ENCODE results near the gene GRAMD1A.
A peak's percentile ranks its signal among the peaks of the same experiment; 100 is the strongest.
"Not testable (repeated sequence)": the region's sequence is repeated elsewhere in the genome, so short reads cannot be mapped to it uniquely, and the experiment has no call there.

Gene GRAMD1A

DNA sequence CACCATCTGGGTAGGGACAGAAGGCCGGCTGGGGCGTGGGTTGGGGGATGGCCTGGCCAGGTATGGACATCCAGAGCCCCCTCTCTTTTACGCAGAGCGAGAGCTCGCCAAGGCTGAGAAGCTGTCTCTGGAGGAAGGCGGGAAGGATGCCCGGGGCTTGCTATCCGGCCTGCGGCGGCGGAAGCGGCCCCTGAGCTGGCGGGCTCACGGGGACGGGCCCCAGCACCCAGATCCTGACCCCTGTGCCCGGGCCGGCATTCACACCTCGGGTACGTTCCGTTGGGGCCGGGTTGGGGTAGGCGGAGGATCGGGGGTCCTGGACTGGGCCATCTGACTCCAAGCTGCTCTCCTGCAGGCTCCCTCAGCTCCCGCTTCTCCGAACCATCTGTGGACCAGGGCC lies 21.5 kb downstream of the GRAMD1A start:
- DNase-seq, result no peak

DNA sequence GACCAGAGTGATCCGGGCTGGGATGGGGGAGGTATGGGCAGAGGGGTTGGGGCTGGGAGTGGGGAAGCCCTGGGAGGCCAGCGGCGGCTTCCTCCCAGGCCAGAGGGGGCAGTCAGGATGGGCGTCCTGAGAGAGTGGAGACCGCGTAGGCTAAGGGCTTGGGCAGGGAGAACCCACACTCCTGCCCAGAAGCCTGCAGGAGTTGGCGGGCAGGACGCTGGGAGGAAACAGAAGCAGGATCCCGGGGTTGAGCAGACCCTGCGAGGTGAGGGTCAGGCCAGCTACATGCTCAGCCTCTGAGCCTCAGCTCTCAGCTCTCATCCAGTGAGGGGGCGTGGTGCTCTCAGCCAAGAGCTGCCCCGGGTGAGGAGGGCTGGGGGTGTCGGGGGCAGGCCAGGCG lies 22.3 kb downstream of the GRAMD1A start:
- no peak for DNase-seq

- DNase-seq, result peak; percentile 47 to 53
Observed at GRCh38 chr19:35023428-35023827, 23.3 kb downstream of the GRAMD1A start.

GRCh38 chr19:35024095-35024494 lies 24.0 kb downstream of the GRAMD1A start:
- DNase-seq, result no peak

DNA sequence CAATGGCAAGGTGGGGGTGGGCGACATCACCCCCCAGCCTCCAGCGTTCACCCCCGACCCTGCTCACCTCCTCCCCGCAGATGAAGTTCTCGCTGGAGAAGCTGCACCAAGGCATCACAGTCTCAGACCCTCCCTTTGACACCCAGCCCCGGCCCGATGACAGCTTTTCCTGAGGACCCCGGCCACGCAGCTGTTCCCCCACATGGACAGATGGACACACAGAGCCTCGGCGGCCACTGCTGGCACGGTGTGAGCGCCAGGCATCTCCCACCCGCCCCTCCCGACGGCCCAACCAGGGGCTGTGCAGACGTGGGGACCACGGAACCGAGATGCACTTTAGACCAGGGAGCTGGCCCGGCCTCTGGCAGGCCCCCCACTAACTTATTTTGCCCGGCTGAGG lies 25.8 kb downstream of the GRAMD1A start:
- DNase-seq, result no peak

GRCh38 chr19:35026418-35026817 lies 26.3 kb downstream of the GRAMD1A start:
- peak; percentile 74 to 77 for DNase-seq

DNA sequence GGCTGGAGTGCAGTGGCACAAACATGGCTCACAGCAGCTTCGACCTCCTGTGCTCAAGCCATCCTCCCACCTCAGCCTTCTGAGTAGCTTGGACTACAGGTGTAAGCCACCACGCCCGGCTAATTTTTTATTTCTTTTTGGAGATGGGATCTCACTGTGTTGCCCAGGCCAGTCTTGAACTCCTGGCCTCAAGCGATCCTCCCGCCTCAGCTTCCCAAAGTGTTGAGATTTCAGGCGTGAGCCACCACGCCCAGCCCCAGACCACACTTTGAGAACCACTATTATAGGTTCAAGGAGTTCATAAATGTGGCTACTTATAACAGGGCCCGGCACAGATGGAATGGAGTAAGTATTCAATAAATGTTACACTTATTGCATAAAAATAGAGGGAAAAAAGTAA lies 26.9 kb downstream of the GRAMD1A start:
- no peak for DNase-seq

DNA sequence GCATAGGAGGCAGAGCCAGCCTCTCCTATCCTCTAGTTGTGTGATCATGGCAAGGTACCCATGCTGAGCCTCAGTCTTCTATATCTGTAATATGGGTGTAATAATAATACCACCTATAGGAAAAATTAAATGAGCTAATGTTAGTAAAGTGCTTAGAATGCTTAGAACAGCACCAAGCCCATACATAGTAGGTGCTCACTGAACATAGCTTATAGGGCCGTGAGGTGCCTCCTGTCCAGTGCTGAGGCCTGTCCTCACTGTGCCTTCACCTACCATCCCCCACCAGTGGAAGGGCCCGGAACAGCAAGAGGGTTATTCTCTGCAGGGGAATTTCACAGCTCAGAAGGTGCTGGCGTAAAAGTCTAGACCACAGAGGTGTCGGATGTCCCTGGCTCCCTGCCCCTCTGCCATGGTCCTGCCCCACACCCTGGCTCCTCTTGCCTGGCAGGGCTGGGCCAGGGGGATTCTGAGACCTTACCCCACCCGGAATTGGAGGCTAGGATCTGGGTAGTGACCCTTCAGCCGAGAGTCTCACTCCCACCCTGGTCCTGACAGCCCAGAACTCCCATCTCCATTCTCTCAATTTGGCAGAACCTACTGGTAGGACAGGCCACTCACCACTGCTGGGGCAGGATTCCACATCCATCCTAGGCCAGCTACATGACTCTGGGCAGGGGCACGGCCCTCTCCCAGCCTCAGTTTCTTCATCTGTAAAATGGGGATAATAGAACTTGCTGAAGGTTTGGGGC lies 27.9 kb downstream of the GRAMD1A start:
- DNase-seq, result no peak

DNA sequence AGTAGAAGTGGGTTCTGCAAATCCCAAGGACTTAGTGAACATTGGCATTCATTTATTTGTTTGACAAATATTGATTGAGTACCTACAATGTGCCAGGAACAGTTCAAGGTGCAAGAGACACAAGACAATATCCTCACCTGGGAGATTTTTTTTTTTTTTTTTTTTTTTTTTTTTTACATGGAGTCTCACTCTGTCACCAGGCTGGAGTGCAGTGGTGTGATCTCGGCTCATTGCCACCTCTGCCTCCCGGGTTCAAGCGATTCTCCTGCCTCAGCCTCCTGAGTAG lies 28.4 kb downstream of the GRAMD1A start:
- DNase-seq, result not testable (repeated sequence)

GRCh38 chr19:35029275-35029736 lies 29.2 kb downstream of the GRAMD1A start:
- DNase-seq, result not testable (repeated sequence)

- no peak for DNase-seq
Observed at GRCh38 chr19:35029737-35030256, 29.7 kb downstream of the GRAMD1A start.

- DNase-seq, result peak; percentile 53 to 78
Observed at GRCh38 chr19:35030257-35031071, 30.3 kb downstream of the GRAMD1A start, which contains the start of gene SCN1B. Gene SCN1B, plus strand, starts transcription at chr19:35030470. Its CDS starts 351 bp downstream, at chr19:35030821.

DNA sequence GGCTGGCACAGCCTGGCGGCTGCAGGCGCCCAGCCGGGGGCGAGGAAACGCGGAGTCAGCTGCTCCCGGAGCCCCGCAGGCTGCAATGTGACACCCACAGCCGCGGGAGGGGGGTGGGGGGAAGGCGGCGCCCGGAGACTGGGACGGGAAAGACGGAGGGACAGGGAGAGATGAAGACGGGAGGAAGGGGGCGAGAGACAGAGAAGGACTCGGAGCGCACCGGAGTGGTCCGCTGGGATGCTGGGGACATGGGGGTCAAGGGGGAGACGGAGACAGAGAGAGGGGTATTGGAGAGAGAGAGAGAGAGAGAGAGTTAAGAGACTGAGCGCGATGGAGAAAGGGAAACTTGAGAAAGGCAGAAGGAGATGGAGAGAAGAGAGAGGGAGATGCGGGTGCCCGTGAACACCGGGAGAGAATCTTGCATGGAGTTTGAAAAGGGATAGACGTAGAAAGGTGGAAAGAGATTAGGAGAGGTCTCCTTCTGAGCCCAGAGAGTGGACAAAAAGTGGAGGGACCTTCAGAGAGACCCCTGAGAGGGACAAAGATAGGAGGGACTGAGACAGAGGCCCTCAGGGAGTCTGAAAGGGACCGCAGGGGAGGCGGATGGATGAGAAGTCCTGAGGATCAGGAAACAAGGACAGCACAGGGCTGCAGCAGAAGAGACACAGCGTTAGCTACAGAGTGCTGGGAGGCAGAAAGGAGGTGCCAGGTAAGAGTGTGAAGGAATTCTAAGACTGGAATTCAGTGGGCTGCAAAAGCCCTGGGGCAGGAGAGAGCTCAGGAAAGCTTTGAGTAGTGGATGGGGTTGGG lies 31.2 kb downstream of the GRAMD1A start:
- DNase-seq, result no peak

DNA sequence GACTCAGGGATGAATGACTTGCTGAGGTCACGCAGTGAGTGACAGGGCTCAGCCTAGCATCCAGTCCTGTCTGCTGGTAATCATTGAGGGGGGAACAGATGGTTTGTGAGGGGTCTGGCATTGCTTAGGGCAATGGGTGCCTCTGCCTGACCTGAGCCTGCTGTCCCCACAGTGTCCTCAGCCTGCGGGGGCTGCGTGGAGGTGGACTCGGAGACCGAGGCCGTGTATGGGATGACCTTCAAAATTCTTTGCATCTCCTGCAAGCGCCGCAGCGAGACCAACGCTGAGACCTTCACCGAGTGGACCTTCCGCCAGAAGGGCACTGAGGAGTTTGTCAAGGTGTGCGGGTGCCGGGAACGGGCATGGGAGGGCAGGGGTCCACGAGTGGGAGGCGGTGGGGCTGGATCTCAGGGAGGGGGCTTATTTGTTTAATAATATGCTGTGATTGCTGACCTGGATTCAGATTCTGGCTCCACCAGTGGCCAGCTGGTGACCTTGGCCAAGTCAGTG lies 32.3 kb downstream of the GRAMD1A start:
- no peak for DNase-seq

DNA sequence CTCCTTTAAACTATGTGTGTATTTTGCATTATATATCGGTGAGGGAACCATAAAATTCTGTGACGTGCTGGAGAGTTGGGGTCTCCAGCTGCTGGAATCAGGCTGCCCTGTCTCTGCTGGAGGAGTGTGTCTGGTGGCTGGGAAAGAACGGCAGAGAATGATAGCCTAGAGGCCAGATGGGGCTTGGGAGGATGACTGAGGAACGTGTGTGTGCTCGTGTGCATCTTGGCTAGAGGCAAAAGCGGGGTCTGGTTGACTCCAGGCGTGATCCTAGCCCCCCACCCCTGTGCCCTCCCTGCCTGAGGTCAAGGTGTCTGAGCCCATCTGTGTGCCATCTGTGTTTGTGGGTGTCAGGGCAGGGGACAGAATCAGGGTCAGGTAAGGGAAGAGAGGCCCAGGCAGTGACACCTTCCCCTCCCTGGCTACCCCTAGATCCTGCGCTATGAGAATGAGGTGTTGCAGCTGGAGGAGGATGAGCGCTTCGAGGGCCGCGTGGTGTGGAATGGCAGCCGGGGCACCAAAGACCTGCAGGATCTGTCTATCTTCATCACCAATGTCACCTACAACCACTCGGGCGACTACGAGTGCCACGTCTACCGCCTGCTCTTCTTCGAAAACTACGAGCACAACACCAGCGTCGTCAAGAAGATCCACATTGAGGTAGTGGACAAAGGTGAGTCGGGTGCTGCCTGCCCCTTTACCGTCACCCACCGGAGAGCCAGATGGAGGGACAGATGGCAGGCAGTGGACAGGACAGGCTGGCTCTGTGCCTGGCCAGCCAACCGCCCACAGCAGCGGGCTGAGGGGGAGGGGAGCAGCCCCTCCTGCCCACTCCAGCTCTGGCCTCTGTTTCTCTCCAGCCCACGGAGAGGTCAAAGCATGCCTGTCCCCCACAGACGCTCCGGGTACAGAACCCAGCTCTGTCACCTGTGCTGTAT lies 33.2 kb downstream of the GRAMD1A start:
- no peak for DNase-seq

- no peak for DNase-seq
Observed at GRCh38 chr19:35034005-35034502, 33.9 kb downstream of the GRAMD1A start.

DNA sequence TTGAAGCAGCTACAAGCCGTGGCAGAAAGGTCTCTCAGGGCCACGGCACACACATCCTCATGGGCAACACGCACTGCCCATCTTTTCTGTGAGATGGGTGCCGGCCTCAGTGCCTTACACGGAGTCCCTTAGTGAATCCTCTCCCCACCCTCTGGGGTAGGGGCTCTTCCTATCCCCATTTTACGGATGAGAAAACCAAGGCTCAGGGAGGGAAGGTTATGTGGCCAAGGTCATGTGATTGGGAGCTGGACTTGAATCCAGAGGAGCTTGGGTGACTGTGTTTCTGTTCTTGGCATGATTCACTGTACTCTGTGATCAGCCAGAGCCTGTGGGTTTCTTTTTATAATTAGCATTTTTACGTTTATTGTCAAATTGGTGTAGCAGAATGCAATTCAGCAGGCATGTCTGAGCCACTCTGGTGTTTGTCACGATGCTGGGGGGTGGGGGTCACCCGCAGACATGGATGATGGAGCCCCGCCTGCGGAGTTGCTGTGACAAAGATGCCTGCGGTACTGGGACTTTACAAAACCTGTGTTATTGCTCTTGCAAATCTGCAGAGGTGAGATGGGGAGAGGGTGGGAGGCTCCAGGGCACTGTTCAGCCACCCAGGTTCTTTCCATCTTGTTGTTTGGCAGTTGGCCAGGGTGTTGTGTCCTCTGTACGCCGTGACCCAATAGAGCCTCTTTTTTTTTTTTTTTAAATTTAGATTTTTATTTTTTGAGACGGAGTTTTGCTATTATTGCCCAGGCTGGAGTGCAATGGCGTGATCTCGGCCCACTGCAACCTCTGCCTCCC lies 34.7 kb downstream of the GRAMD1A start:
- DNase-seq, result no peak

- no peak for DNase-seq
Observed at GRCh38 chr19:35037716-35038622, 37.8 kb downstream of the GRAMD1A start.
